ES-I3 (cell line): ENCODE data around the gene HSD11B2.
A peak's percentile ranks its signal among the peaks of the same experiment; 100 is the strongest.

Experiments used
- H3K36me3 ChIP-seq: 2 replicates; pipeline ENCODE4 v1.6.1; 2013; ENCODE audit warnings: mild to moderate bottlenecking, low read length, control low read depth, moderate library complexity; ENCODE audit not compliant: insufficient read depth
- H3K4me1 ChIP-seq: 2 replicates; pipeline ENCODE4 v1.6.1; 2013; ENCODE audit warnings: mild to moderate bottlenecking, control low read depth, low read length; ENCODE audit not compliant: insufficient read depth
- H3K9ac ChIP-seq: 2 replicates; pipeline ENCODE4 v1.6.1; 2013; ENCODE audit warnings: low read depth, mild to moderate bottlenecking, low read length, moderate library complexity
- H3K9me3 ChIP-seq: 2 replicates; pipeline ENCODE4 v1.6.1; 2013; ENCODE audit warnings: mild to moderate bottlenecking, low read length, moderate library complexity; ENCODE audit not compliant: control insufficient read depth, insufficient read depth

The HSD11B2 gene

GRCh38 chr16:67430504-67430976 lies 381 bp upstream of the HSD11B2 start:
- H3K4me1 ChIP-seq = peaks cover 20% of the 10 kb centered on the region
- H3K9me3 ChIP-seq = no peaks in the 10 kb centered on the region
- H3K36me3 ChIP-seq = no peaks in the 10 kb centered on the region
- H3K9ac ChIP-seq = peak overlapping the region; percentile 50

- peaks cover 17% of the 10 kb centered on the region; the same call in 1 of the 2 replicates for H3K4me1 ChIP-seq
- H3K9me3 ChIP-seq = no peaks in the 10 kb centered on the region
- H3K9ac ChIP-seq = peak overlapping the region; percentile 76
- no peaks in the 10 kb centered on the region for H3K36me3 ChIP-seq
These were observed 1.0 kb downstream of the HSD11B2 start for GRCh38 chr16:67431775-67432505.

DNA sequence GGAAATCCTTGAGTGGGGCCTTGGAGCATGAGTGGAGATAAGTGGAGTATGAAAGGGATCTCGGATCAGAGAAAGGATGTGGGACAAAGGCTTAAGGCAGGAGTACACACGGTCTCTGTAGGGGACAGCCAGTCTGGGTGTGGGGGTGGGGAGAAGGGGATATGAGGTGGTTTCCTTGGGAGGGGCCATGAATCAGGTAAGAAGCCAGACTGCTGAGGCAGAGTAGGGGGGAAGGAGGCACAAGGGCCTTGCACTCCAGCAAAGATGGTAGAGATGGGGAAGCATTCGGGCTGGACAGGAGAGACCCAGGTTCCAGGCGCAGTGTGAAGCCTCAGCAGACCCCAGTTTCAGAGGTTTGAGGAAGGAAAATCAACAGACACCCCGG lies 1.6 kb downstream of the HSD11B2 start:
- Histone ChIP-seq H3K9ac (peak overlapping the region; percentile 35; the same call in 1 of the 2 replicates), H3K4me1 (peaks cover 17% of the 10 kb centered on the region; the same call in 1 of the 2 replicates), H3K36me3 (no peaks in the 10 kb centered on the region), H3K9me3 (no peaks in the 10 kb centered on the region)

- H3K9me3 ChIP-seq = no peaks in the 10 kb centered on the region
- H3K9ac ChIP-seq = no peak overlapping the region
- H3K36me3 ChIP-seq = no peaks in the 10 kb centered on the region
- peaks cover 13% of the 10 kb centered on the region; the same call in 1 of the 2 replicates for H3K4me1 ChIP-seq
These were observed 2.3 kb downstream of the HSD11B2 start for GRCh38 chr16:67433131-67433719.

DNA sequence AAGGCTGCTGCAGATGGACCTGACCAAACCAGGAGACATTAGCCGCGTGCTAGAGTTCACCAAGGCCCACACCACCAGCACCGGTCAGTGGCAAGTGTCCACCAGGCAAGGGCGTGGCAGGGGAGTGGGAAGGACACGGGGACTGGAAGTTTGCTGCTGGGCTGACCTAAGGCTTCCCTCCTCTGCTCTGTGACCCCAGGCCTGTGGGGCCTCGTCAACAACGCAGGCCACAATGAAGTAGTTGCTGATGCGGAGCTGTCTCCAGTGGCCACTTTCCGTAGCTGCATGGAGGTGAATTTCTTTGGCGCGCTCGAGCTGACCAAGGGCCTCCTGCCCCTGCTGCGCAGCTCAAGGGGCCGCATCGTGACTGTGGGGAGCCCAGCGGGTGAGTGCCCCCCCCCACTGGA lies 4.8 kb downstream of the HSD11B2 start:
- Histone ChIP-seq H3K4me1 (peaks cover 7% of the 10 kb centered on the region; the same call in 1 of the 2 replicates), H3K9ac (no peak overlapping the region), H3K9me3 (no peaks in the 10 kb centered on the region), H3K36me3 (no peaks in the 10 kb centered on the region)

DNA sequence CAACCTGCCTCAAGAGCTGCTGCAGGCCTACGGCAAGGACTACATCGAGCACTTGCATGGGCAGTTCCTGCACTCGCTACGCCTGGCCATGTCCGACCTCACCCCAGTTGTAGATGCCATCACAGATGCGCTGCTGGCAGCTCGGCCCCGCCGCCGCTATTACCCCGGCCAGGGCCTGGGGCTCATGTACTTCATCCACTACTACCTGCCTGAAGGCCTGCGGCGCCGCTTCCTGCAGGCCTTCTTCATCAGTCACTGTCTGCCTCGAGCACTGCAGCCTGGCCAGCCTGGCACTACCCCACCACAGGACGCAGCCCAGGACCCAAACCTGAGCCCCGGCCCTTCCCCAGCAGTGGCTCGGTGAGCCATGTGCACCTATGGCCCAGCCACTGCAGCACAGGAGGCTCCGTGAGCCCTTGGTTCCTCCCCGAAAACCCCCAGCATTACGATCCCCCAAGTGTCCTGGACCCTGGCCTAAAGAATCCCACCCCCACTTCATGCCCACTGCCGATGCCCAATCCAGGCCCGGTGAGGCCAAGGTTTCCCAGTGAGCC lies 5.8 kb downstream of the HSD11B2 start:
- Histone ChIP-seq H3K9me3 (no peaks in the 10 kb centered on the region), H3K4me1 (peaks cover 7% of the 10 kb centered on the region; the same call in 1 of the 2 replicates), H3K36me3 (no peaks in the 10 kb centered on the region), H3K9ac (no peak overlapping the region)

DNA sequence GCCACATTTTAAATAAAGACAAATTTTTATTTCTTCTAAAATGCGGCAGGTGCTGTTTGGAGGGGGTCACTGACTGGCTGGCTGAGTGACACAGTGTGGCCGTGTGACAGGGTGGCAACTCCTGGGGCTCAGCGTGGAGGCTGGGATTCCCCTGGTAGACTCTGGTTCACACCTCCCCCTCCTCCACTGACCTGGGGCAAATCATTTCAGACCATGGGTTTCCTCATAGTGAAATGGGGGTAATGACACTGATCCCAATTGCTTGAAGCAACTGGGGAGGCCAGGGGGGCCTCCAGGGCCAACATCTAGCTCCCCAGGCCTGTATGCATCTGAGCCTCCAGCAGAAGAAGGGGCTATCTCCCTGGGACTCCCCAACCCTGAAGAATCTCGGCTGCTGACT lies 6.6 kb downstream of the HSD11B2 start:
- Histone ChIP-seq H3K9me3 (no peaks in the 10 kb centered on the region), H3K36me3 (no peaks in the 10 kb centered on the region), H3K4me1 (peaks cover 4% of the 10 kb centered on the region; the same call in 1 of the 2 replicates), H3K9ac (no peak overlapping the region)

DNA sequence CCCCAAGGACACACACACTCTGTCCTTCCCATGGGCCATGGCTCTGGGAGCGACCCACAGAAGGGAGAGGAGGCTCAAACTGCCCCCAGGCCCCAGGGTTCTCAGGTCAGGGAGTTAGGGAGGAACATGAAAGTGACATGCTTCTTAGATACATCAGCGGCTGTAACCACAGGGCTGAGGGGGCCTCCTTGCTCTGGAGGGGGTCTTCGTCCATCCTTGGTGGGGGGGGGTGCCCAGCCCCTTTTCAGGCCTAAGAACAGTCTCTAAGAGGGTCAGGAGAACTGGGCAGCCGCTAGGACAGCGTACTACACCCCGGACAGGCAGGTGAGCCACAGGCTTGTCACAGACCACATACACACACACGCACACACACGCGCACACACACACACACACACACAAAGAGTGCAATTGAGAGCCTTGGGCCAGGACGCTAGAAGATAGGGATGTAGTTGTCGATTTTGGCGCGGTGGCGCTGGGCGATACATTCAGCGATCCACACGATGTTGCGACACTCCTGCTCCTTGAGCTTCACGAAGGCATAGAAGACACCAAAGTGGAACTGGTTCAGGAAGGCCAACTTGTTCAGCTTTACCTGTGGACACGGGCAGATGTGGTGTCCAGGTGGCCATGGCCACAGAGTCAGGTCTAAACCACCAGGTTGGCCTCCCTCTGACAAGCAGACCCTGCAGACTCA lies 7.3 kb downstream of the HSD11B2 start:
- Histone ChIP-seq H3K4me1 (no peaks in the 10 kb centered on the region), H3K36me3 (no peaks in the 10 kb centered on the region), H3K9me3 (no peaks in the 10 kb centered on the region), H3K9ac (no peak overlapping the region)

DNA sequence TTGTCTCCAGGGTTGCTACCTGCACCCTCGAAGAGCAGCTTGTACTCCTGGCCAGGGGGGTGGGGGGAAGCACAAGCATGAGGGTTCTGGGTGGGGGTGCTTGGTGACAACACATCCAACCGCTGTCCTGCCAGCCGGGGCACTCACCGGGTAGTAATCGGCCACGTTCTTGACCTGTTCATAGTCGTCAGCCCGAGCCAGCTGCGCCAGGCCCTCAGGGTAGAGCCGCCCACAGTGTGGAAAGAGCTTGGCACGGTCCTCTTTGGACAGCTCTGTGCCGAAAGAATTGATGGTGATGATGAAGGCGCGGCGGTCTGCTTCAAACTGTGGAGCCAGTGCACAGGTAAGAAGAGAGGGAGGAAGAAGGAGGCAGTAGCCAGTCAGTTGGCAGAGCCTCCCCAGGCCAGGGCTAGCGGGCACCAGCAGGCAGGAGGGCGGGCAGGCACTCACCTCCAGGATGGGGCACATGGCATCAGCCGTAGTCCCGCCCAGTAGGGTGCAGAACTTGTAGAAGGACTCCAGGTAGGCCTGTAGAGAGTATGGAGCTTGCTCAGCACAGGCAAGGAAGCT lies 8.0 kb downstream of the HSD11B2 start:
- Histone ChIP-seq H3K9me3 (no peaks in the 10 kb centered on the region), H3K9ac (no peak overlapping the region)

DNA sequence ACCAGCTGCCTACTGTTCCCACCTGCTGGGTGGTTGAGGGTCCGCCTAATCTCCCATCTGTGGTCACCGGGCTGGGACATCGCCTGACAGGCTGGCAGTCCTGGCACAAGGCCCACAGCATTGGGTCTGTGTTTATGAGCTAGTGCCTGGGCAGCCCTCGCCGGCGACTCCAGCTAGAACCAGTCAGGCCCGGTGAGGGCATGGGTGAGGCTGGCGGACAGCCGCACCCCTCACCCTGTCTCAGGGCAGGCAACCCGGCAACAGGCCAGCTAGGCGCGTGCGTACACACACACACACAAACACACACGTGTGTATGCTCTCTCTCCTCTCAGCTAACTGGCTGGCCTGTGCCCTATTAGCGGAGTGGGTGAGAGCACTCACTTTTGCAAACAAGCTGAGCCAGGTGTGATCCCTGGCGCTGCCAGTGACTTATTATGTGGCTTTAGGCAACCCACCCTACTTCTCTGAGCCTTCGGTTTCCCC lies 10.4 kb downstream of the HSD11B2 start:
- peaks cover 7% of the 10 kb centered on the region; the same call in 1 of the 2 replicates for H3K4me1 ChIP-seq
- no peak overlapping the region for H3K9ac ChIP-seq
- no peaks in the 10 kb centered on the region for H3K9me3 ChIP-seq
- H3K36me3 ChIP-seq = no peaks in the 10 kb centered on the region

More for the DNA sequence above, 8.0 kb downstream of the HSD11B2 start:
- H3K36me3 ChIP-seq = no peaks in the 10 kb centered on the region
- H3K4me1 ChIP-seq = no peaks in the 10 kb centered on the region

GRCh38 chr16:67441907-67442306 lies 11.0 kb downstream of the HSD11B2 start:
- Histone ChIP-seq H3K9ac (no peak overlapping the region), H3K36me3 (no peaks in the 10 kb centered on the region), H3K4me1 (peaks cover 7% of the 10 kb centered on the region; the same call in 1 of the 2 replicates), H3K9me3 (no peaks in the 10 kb centered on the region)

GRCh38 chr16:67442581-67443255 lies 11.8 kb downstream of the HSD11B2 start:
- Histone ChIP-seq H3K4me1 (peaks cover 7% of the 10 kb centered on the region; the same call in 1 of the 2 replicates), H3K9ac (no peak overlapping the region), H3K36me3 (no peaks in the 10 kb centered on the region), H3K9me3 (no peaks in the 10 kb centered on the region)

- H3K36me3 ChIP-seq = no peaks in the 10 kb centered on the region
- H3K4me1 ChIP-seq = peaks cover 7% of the 10 kb centered on the region; the same call in 1 of the 2 replicates
- no peaks in the 10 kb centered on the region for H3K9me3 ChIP-seq
- H3K9ac ChIP-seq = no peak overlapping the region
These were observed 12.3 kb downstream of the HSD11B2 start for GRCh38 chr16:67443265-67443664.
